Naive B cell (primary cell): ENCODE measurements around the gene USP2. TPM values are rescaled to one million over a fixed set of nuclear protein-coding genes. Genes with fewer than 3 reads are reported as not detected.

ENCODE experiments used
- ATAC-seq, 2 donors: fragments of 150-1000 bp; cut with Tn5 transposase; 2 replicates each; pipeline ENCODE4 v1.10.0; 2021; ENCODE audit warnings: low read depth in 2 of 2, mild to moderate bottlenecking in 2 of 2, moderate library complexity in 2 of 2
- DNase-seq: peaks from one replicate; pipeline ENCODE4 v3.0.0; 2022
- H3K27ac Mint-ChIP-seq, 6 donors: one replicate each; pipeline ENCODE4 v1.8.0; 2020 to 2022; ENCODE audit warnings: mild to moderate bottlenecking in 6 of 6, mixed read lengths in 6 of 6, moderate library complexity in 5 of 6, inconsistent platforms in 2 of 6
- H3K27me3 Mint-ChIP-seq, 3 donors: one replicate each; pipeline ENCODE4 v1.8.0; 2021 to 2022; ENCODE audit warnings: mixed read lengths in 3 of 3, mild to moderate bottlenecking in 1 of 3
- H3K36me3 Mint-ChIP-seq, 2 donors: one replicate each; pipeline ENCODE4 v1.8.0; 2020 to 2022; ENCODE audit warnings: mixed read lengths in 2 of 2, inconsistent platforms in 1 of 2, mild to moderate bottlenecking in 1 of 2
- H3K4me1 Mint-ChIP-seq, 3 donors: one replicate each; pipeline ENCODE4 v1.8.0; 2020 to 2022; ENCODE audit warnings: mixed read lengths in 3 of 3, inconsistent platforms in 1 of 3, mild to moderate bottlenecking in 1 of 3, moderate library complexity in 1 of 3
- H3K4me3 Mint-ChIP-seq, 8 donors: one replicate each; pipeline ENCODE4 v1.8.0; 2020 to 2022; ENCODE audit warnings: mild to moderate bottlenecking in 8 of 8, mixed read lengths in 8 of 8, moderate library complexity in 8 of 8, inconsistent platforms in 2 of 8
- H3K9me3 Mint-ChIP-seq, 7 donors: one replicate each; pipeline ENCODE4 v1.8.0; 2020 to 2022; ENCODE audit warnings: mixed read lengths in 7 of 7, mild to moderate bottlenecking in 5 of 7, inconsistent platforms in 2 of 7, moderate library complexity in 1 of 7
- polyA plus RNA-seq, 6 donors: library from polyadenylated mRNA; unstranded; fragments of 300-500 nt; fragmentation: Illumina TruSeq; gene quantifications; one replicate each; pipeline ENCODE4 v1.2.3, GENCODE V29; 2021; ENCODE audit warnings: low read depth in 6 of 6

USP2 gene
- polyA plus RNA-seq, 6 donors from 2014 or later, result not detected

GRCh38 chr11:119378851-119379465 is 2.5 kb downstream of the USP2 start:
- Mint-ChIP-seq H3K4me3 (peak overlapping the region in 1 of 8 donors; percentile 26), H3K36me3 (no peaks in the 10 kb centered on the region), H3K4me1 (peaks cover 0 to 6% (median 0%) of the 10 kb centered on the region in 3 donors), H3K27me3 (peaks cover 5 to 12% (median 7%) of the 10 kb centered on the region in 3 donors), H3K9me3 (no peaks in the 10 kb centered on the region), H3K27ac (peak overlapping the region in 2 of 6 donors; percentile 8 to 94)
- DNase-seq (no peak), ATAC-seq (no peak)

GRCh38 chr11:119377961-119378667 is 3.4 kb downstream of the USP2 start:
- Mint-ChIP-seq H3K27me3 (peaks cover 5 to 12% (median 7%) of the 10 kb centered on the region in 3 donors), H3K4me1 (peaks cover 0 to 6% (median 0%) of the 10 kb centered on the region in 3 donors), H3K9me3 (no peaks in the 10 kb centered on the region), H3K4me3 (no peak overlapping the region), H3K27ac (no peak overlapping the region), H3K36me3 (no peaks in the 10 kb centered on the region)
- ATAC-seq (no peak), DNase-seq (no peak)

GRCh38 chr11:119377112-119377901 is 4.2 kb downstream of the USP2 start:
- DNase-seq, result no peak
- peaks cover 0 to 6% (median 0%) of the 10 kb centered on the region in 3 donors for H3K4me1 Mint-ChIP-seq
- H3K27ac Mint-ChIP-seq, result no peak overlapping the region
- no peaks in the 10 kb centered on the region for H3K9me3 Mint-ChIP-seq
- H3K27me3 Mint-ChIP-seq, result peaks cover 5 to 13% (median 7%) of the 10 kb centered on the region in 3 donors
- no peak for ATAC-seq
- no peaks in the 10 kb centered on the region for H3K36me3 Mint-ChIP-seq
- no peak overlapping the region for H3K4me3 Mint-ChIP-seq

GRCh38 chr11:119376197-119376847 is 5.2 kb downstream of the USP2 start:
- no peak for DNase-seq
- H3K27ac Mint-ChIP-seq, result no peak overlapping the region

DNA sequence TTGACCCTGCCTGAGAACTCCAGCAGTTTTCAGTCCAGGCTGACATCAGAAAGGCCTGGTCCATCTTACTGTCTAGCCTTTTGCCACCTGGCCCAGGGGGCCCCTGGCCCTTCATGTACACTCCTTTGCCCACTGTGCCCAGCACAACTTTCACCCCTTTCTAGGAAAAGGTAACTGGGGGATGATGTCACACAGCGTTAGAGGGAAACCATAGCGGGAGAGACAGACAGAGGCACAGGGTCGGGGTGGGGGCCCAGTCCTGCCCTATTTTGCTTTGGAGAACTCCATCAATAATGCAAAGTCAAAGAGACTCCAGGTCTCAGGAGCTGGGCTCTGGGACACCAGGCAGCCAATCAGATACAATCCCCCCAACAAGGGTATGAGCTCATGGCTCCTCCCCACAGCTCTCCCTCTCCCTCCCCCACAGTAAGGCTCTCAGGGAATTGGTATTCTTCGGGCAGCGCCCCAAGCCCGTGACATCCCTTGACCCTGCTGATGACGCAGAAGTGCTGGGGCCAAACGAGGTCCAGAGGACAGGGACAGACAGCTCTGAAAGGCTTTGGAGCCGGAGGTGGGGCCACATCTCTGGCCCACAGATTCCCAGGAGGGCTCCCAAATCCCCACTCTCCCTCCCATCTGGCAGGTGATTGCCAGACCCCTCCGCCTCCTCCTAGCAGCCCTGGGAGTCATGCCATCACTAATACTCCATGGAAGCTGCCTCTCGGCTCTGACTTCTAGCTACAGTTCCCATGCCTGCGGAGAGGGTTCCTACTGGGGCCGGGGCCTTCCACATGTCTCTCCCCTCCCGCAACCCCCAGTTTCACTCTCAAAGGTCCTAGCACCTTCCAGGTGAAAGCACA is 5.9 kb downstream of the USP2 start:
- H3K4me3 Mint-ChIP-seq, result no peak overlapping the region
- peaks cover 0 to under 1% (median 0%) of the 10 kb centered on the region in 3 donors for H3K4me1 Mint-ChIP-seq

More at GRCh38 chr11:119376197-119376847, 5.2 kb downstream of the USP2 start:
- no peak for ATAC-seq
- Mint-ChIP-seq H3K27me3 (peaks cover 2 to 23% (median 2%) of the 10 kb centered on the region in 3 donors), H3K4me3 (no peak overlapping the region), H3K4me1 (peaks cover 0 to 6% (median 0%) of the 10 kb centered on the region in 3 donors), H3K36me3 (no peaks in the 10 kb centered on the region), H3K9me3 (no peaks in the 10 kb centered on the region)

GRCh38 chr11:119374632-119375336 is 6.7 kb downstream of the USP2 start:
- Mint-ChIP-seq H3K27ac (no peak overlapping the region), H3K9me3 (no peaks in the 10 kb centered on the region), H3K27me3 (peaks cover 4 to 33% (median 5%) of the 10 kb centered on the region in 3 donors), H3K4me1 (no peaks in the 10 kb centered on the region), H3K36me3 (no peaks in the 10 kb centered on the region), H3K4me3 (no peak overlapping the region)
- DNase-seq (no peak), ATAC-seq (no peak)

More for the DNA sequence above, 5.9 kb downstream of the USP2 start:
- Mint-ChIP-seq H3K36me3 (no peaks in the 10 kb centered on the region), H3K27me3 (peaks cover 0 to 25% (median 5%) of the 10 kb centered on the region in 3 donors), H3K9me3 (no peaks in the 10 kb centered on the region), H3K27ac (no peak overlapping the region)
- DNase-seq (no peak), ATAC-seq (no peak)

DNA sequence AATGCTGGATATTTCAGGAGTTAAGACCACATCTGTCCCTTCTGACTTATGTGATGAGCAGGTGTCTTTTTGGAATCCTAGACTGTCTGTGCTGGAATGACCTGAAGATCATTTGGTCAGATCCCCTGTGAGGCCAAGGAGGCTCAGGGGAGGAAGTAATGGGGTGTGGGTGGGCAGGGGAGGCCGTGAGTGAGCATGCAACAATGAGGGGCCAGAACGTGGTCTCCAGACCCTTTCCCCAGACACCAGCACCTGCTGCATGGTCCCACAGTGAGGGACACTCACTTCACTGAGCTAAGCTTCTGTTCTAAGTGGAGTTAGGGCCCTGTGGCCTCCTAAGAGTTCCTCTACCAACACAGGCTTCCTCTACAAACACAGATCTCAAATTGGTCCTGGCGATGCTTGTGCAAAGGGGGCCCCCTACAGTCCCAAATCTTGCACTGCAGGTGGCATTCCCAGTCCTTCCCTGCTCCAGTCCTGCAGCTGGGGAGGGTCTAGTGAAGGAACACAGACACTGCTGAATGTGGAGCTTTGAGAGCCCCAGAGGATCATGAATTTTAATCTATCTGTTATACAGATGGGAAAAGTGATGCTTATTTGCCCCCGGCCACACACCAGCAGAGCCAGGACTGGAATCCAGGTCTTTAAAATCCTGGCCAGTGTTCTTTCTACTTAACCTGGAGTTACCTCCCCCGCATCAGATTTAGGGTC is 7.4 kb downstream of the USP2 start:
- H3K4me3 Mint-ChIP-seq, result no peak overlapping the region
- no peak for DNase-seq

DNA sequence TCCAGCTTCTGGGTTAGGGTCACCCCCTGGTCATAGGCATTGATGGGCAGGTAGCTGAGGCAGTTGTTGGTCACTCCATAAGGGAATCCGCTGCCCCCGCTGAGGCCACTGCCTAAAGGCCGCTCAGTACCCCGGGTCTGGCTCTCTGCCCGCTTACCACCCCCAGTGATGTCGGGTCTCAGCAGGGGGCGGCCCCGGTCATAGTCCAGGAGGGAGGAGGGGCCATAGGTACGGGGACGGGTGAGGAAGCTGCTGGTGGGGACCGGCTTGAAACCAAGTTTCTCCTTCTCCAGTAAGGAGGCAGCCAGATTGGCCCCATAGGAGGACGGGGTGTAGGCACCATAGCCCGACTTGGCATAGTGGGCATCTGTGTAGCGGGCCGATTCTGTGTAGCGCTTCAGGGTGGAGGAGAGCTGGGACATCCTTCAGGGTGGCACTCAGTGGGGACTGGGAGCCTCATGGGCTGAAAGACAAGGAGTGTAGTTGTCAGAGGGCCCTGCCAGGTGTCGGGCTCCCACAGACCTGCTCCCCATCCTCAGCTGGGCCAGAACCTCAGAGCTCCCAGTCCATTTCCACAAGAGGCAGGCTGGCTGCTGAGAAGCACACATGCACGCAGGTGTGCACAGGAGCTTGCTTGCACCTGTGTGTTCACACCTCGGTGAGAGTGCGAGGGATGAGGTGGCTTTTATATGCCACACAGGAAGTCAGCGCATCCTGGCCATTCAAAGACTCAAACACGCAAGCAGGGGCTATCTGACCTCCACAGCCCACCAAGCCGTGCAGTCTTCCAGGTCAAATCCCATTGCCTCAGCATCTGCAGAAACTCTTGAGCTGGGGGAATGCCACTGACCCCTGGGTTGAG is 8.2 kb downstream of the USP2 start:
- H3K9me3 Mint-ChIP-seq, result no peaks in the 10 kb centered on the region
- no peaks in the 10 kb centered on the region for H3K36me3 Mint-ChIP-seq
- H3K4me3 Mint-ChIP-seq, result no peak overlapping the region
- no peaks in the 10 kb centered on the region for H3K4me1 Mint-ChIP-seq
- peak overlapping the region in 1 of 6 donors; percentile 82 for H3K27ac Mint-ChIP-seq
- ATAC-seq, result no peak
- H3K27me3 Mint-ChIP-seq, result peaks cover 5 to 43% (median 19%) of the 10 kb centered on the region in 3 donors
- DNase-seq, result no peak

More for the DNA sequence above, 7.4 kb downstream of the USP2 start:
- Mint-ChIP-seq H3K36me3 (no peaks in the 10 kb centered on the region), H3K9me3 (no peaks in the 10 kb centered on the region), H3K4me1 (no peaks in the 10 kb centered on the region), H3K27ac (no peak overlapping the region), H3K27me3 (peaks cover 5 to 38% (median 11%) of the 10 kb centered on the region in 3 donors)
- peak in 1 of 2 donors; percentile 49 for ATAC-seq

GRCh38 chr11:119372260-119373058 is 9.0 kb downstream of the USP2 start:
- DNase-seq (no peak), ATAC-seq (no peak)
- Mint-ChIP-seq H3K9me3 (no peaks in the 10 kb centered on the region), H3K27me3 (peaks cover 8 to 52% (median 28%) of the 10 kb centered on the region in 3 donors), H3K4me1 (no peaks in the 10 kb centered on the region), H3K27ac (no peak overlapping the region), H3K4me3 (no peak overlapping the region), H3K36me3 (no peaks in the 10 kb centered on the region)

GRCh38 chr11:119371778-119372182 is 9.7 kb downstream of the USP2 start:
- Mint-ChIP-seq H3K4me3 (no peak overlapping the region), H3K4me1 (no peaks in the 10 kb centered on the region), H3K27me3 (peaks cover 15 to 58% (median 34%) of the 10 kb centered on the region in 3 donors), H3K9me3 (no peaks in the 10 kb centered on the region), H3K36me3 (no peaks in the 10 kb centered on the region), H3K27ac (no peak overlapping the region)
- DNase-seq (no peak), ATAC-seq (no peak)
